CD4-positive, alpha-beta T cell treated with Interleukin-15 for 4 hours (primary cell): ENCODE measurements around the gene ATP1A2.
A peak's percentile ranks its signal among the peaks of the same experiment; 100 is the strongest.
"Not testable (repeated sequence)": the region's sequence is repeated elsewhere in the genome, so short reads cannot be mapped to it uniquely, and the experiment has no call there.

Source experiments
- DNase-seq: peaks from one replicate; pipeline ENCODE4 v3.0.0-alpha.2; 2020; ENCODE audit warnings: low spot score

The ATP1A2 gene

DNA sequence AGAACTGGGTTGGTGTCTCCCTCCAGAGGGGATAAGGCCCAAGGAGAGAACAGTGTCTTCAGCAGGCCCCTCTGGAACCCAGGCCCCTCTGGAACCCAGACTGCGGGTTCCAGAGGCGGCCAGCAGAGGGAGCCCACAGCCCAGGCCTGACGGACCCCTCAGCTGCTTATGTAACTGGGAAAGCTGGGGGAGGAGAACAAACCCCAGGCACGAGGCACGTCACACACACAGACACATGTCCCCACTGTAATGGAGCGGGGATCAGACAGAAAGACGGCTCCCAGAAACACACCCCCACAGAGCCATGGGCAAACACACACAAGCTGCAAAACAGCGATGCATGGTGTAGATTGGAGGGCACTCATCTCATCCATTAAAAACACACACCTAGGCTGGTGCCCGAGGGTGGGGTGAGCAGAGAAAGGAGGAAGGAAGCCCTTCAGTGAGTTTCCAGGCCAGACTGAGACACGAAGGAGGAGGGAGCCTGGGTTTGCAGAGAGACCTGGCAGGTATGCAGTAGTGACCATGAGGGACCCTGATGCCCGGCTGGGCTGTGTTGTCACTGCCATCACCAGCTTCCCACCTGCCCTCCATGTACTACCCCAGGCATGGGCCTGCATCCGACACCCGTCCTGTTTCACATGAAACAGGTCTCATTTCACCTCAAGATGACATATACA is 14.4 kb upstream of the ATP1A2 start:
- peak; percentile 73 for DNase-seq

GRCh38 chr1:160101717-160102522 is 13.6 kb upstream of the ATP1A2 start:
- DNase-seq, result no peak

DNA sequence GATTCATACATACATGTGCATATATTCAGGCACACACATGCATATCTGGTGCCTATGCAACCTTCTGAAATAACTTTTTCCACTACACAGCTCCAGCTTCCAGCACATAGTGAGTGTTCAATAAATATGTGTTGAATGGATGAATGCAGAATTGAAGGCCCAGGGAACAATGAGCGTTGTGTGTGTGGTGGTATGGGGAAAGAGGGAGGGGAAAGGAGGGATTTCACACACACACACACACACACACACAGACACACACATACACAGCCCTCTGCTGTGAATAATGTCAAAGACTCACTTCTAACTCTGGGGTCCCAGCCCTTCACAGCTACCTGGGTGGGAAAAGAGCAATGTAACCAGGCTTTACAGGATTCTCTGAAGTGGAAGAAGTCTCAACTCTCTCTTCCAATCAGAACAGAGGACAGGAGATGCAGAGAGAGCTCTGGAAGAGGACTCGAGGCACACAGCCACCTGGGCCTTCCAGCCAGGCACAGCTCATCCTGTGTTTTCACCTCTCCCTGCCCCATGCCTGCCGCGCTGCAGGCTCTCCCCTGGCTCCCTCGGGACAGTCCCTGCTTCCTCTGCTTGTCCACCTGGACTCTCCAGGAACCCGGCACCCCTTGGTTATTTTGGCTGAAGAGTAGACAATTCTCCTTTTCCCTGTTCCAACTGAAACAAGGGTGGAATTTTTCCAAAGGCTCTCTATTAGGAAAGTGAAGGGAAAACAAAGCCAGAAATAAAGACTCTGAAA is 11.7 kb upstream of the ATP1A2 start:
- DNase-seq, result no peak

- no peak for DNase-seq
These were observed 11.1 kb upstream of the ATP1A2 start for GRCh38 chr1:160104486-160104885.

DNA sequence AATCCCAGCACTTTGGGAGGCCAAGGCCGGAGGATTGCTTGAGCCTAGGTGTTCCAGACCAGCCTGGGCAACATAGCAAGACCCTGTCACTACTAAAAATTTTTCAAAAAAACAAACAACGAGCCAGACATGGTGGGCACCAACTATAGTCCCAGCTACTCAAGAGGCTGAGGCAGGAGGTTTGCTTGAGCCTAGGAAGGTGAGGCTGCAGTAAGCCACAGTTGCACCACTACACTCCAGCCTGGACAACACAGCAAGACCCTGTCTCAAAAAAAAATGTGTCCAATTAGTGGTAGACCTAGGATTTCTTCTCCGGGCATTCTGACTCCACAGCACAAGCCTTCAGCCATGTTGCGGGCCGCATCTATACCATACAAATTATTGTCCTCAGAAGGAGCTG is 10.4 kb upstream of the ATP1A2 start:
- DNase-seq, result no peak

GRCh38 chr1:160107512-160107911 is 8.0 kb upstream of the ATP1A2 start:
- no peak for DNase-seq

DNA sequence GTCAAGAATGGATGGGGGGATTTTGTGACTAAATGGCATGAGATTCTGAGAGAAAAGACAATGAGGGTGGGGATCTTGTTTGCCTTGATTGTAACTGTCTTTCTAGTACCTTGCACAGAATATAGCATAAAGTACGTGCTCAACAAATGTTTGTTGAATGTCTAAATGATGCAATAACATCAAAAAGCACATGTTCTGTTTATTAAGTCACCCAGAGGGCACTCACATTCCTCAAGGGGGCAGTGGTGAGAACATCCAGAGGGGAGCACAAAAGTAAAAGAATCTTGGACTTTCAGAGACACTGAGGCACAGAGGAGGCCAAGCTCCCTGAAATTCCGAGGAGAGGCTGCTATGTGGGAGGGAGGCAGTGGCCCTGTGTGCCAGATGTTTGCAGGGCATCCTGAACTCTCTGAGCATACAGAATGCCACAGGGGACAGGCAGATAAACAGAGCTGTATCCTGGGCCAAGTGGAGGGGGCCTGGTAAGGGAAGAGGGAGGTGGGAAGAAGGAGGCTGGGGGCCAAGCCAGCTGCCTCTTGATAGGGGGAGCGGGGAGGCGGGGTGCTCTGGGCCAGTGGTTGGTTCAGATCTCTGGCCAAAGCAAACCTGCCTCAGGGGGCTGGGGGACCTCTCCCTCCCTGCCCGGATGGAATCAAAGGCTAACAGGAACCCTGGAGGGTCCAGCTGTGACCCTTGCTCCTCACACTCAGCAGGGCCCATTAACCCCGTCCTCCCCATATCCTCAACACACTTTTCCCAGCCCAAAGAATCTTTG is 6.5 kb upstream of the ATP1A2 start:
- DNase-seq, result peak; percentile 41

DNA sequence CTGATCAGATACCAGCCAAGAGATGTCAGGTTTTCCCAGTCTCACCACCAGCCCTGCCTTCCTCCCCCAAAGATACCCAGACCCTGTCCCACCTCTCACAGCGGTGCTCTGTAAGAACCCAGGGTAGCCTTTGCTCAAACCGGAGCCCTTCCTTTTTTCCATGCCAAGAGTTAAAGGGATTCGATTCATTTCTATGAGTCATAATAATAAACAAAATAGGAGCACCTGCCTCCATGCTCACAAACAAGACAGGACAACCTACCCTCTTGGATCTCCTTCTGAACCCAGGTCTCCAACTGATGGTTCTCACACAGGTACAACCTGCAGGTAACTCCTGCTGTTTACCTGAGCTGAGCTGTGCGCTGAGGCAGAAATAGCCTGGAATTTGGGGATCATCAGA is 5.9 kb upstream of the ATP1A2 start:
- DNase-seq, result no peak

GRCh38 chr1:160111462-160111861 is 4.1 kb upstream of the ATP1A2 start:
- DNase-seq, result not testable (repeated sequence)

DNA sequence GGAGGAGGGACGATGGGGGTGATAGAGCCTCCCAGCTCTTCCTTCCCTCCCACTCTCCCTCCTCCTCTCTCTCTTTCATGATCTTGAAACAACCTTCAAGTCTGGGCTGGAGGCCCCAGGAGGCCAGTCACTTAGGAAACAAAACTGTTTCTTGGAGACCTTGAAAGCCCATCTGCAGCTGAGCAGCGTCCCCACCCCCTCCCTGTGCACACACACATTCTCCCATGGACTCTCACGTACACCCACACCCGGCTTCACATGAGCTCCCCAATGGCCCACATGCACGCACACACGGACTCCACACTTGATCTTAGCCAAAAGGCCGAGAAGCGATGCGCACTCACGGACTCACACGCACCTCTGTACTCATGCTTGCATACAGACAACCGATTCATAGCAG is 3.2 kb upstream of the ATP1A2 start:
- no peak for DNase-seq

GRCh38 chr1:160113407-160113806 is 2.2 kb upstream of the ATP1A2 start:
- no peak for DNase-seq

GRCh38 chr1:160114085-160114484 is 1.5 kb upstream of the ATP1A2 start:
- no peak for DNase-seq

GRCh38 chr1:160116283-160117147 is 956 bp downstream of the ATP1A2 start:
- DNase-seq, result no peak

- no peak for DNase-seq
These were observed 1.7 kb downstream of the ATP1A2 start for GRCh38 chr1:160117300-160117699.

GRCh38 chr1:160117709-160118183 is 2.2 kb downstream of the ATP1A2 start:
- DNase-seq, result no peak

DNA sequence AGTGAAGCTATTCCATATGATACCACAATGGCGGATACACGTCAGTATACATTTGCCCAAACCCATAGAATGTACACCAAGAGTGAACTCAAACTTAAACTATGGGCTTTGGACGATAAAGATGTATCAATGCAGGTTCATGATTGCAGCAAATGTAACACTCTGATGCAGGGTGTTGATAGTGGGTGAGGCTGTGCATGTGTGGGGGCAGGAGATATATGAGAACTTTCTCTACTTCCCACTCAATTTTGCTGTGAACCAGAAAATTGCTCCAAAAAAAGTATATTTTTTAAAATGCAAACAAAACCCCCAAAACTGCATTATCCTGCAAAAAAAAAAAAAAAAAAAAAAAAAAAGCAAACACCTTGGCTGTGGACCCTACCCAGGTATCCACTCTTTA is 3.4 kb downstream of the ATP1A2 start:
- DNase-seq, result no peak

DNA sequence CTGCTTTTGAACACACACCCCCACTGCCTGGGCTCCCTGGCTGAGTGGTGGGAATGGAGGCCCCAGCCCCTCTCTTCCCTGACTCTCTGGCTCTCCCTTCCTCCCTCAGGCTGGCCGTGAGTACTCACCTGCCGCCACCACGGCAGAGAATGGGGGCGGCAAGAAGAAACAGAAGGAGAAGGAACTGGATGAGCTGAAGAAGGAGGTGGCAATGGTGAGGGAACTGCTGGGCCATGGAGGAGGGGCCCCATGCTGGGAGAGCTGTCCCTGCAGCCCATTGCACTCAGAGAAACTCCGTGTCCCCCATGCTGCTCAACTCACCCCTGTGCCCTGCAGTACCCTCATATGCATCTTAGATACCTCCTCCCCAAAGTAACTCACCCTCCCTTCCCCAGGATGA is 5.2 kb downstream of the ATP1A2 start:
- no peak for DNase-seq

DNA sequence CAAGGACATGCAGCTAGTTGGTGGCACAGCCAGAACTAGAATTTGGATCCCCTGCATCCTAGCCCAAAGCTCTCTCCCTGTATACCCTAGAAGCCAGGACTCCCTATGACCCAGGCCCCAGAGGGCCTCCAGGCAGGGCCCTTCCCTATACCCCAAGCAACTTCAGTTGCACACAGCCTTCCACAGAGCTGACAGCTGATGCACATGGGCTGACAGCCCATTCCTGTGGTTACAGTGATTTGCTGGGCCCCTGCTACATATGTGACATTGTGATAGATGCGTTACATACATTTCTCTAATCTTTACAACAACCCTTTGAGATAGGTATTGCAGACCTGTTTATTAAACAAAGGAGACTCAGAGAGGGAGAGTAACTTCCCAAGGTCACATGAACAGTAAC is 5.8 kb downstream of the ATP1A2 start:
- no peak for DNase-seq

GRCh38 chr1:160122978-160123495 is 7.5 kb downstream of the ATP1A2 start:
- DNase-seq, result no peak

DNA sequence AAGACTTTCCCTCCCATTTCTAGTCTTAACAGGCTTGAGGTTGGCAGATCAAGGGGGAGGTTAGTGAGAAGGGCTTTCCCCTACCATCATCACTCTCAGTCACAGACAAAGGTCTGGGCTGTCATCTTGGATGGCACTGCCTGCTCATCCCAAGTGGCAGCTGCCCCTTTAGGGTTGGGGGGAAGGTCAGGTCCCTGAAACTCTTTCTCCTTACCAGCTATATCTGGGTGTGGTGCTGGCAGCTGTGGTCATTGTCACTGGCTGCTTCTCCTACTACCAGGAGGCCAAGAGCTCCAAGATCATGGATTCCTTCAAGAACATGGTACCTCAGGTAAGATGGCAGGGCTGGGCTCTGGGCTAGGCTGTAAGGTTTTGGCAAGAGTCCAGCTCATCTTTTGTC is 8.2 kb downstream of the ATP1A2 start:
- DNase-seq, result no peak
